HEK293T (cell line): ENCODE measurements around the gene GPR68.

Experiments used
- CTCF ChIA-PET: fragments of 350-600 bp; formaldehyde crosslinking; extraction: SDS; loops from one replicate; lab custom pipeline; 2021; ENCODE audit warnings: antibody characterized with exemption, inconsistent platforms; lab: Yijun Ruan, JAX
- POLR2A ChIA-PET: fragments of 350-600 bp; formaldehyde crosslinking; extraction: SDS; loops from one replicate; lab custom pipeline; 2020; ENCODE audit warnings: antibody characterized with exemption, inconsistent platforms; lab: Yijun Ruan, JAX
- DNase-seq: peaks from one replicate; pipeline ENCODE4 v3.0.0; 2012; ENCODE audit warnings: mixed read lengths; ENCODE audit errors: extremely low spot score
- ARNT ChIP-seq: fragments of 450-650 bp; IDR thresholded peaks from 2 replicates; pipeline ENCODE4 v1.6.1; 2017; ENCODE audit warnings: mild to moderate bottlenecking
- BHLHE40 ChIP-seq: fragments of 450-650 bp; IDR thresholded peaks from 2 replicates; pipeline ENCODE4 v1.6.1; 2016; ENCODE audit warnings: mild to moderate bottlenecking, moderate library complexity, borderline replicate concordance
- CTBP1 ChIP-seq: fragments of 450-650 bp; IDR thresholded peaks from 2 replicates; pipeline ENCODE4 v1.6.1; 2016; ENCODE audit warnings: borderline replicate concordance
- ELF4 ChIP-seq: fragments of 450-650 bp; IDR thresholded peaks from 2 replicates; pipeline ENCODE4 v1.6.1; 2017; ENCODE audit warnings: antibody characterized with exemption
- FOXA1 ChIP-seq: fragments of 450-650 bp; IDR thresholded peaks from 2 replicates; pipeline ENCODE4 v1.6.1; 2016; ENCODE audit warnings: mild to moderate bottlenecking
- FOXK2 ChIP-seq: fragments of 450-650 bp; IDR thresholded peaks from 2 replicates; pipeline ENCODE4 v1.6.1; 2016; ENCODE audit warnings: mild to moderate bottlenecking
- FOXM1 ChIP-seq: fragments of 450-650 bp; IDR thresholded peaks from 2 replicates; pipeline ENCODE4 v1.6.1; 2017; ENCODE audit warnings: mild to moderate bottlenecking, borderline replicate concordance
- HDGF ChIP-seq: fragments of 450-650 bp; IDR thresholded peaks from 2 replicates; pipeline ENCODE4 v1.6.1; 2017; ENCODE audit warnings: antibody characterized with exemption, borderline replicate concordance
- L3MBTL2 ChIP-seq: fragments of 450-650 bp; conservative IDR thresholded peaks from 2 replicates; pipeline ENCODE4 v1.6.1; 2016; ENCODE audit warnings: mild to moderate bottlenecking
- LEF1 ChIP-seq: fragments of 450-650 bp; IDR thresholded peaks from 2 replicates; pipeline ENCODE4 v1.6.1; 2017; ENCODE audit warnings: mild to moderate bottlenecking, borderline replicate concordance
- NFRKB ChIP-seq: fragments of 450-650 bp; IDR thresholded peaks from 2 replicates; pipeline ENCODE4 v1.6.1; 2016; ENCODE audit warnings: mild to moderate bottlenecking, moderate library complexity
- SP1 ChIP-seq: fragments of 450-650 bp; IDR thresholded peaks from 2 replicates; pipeline ENCODE4 v1.6.1; 2017
- SUZ12 ChIP-seq: fragments of 450-650 bp; IDR thresholded peaks from 2 replicates; pipeline ENCODE4 v1.6.1; 2016; ENCODE audit warnings: mild to moderate bottlenecking
- TARDBP ChIP-seq: fragments of 450-650 bp; IDR thresholded peaks from 2 replicates; pipeline ENCODE4 v1.6.1; 2016
- ZNF384 ChIP-seq: fragments of 450-650 bp; IDR thresholded peaks from 2 replicates; pipeline ENCODE4 v1.6.1; 2016
- TF ChIP-seq, protein P1 (sequence below): fragments of 450-650 bp; IDR thresholded peaks from 2 replicates; pipeline ENCODE4 v1.6.1; 2016

Gene GPR68

DNA sequence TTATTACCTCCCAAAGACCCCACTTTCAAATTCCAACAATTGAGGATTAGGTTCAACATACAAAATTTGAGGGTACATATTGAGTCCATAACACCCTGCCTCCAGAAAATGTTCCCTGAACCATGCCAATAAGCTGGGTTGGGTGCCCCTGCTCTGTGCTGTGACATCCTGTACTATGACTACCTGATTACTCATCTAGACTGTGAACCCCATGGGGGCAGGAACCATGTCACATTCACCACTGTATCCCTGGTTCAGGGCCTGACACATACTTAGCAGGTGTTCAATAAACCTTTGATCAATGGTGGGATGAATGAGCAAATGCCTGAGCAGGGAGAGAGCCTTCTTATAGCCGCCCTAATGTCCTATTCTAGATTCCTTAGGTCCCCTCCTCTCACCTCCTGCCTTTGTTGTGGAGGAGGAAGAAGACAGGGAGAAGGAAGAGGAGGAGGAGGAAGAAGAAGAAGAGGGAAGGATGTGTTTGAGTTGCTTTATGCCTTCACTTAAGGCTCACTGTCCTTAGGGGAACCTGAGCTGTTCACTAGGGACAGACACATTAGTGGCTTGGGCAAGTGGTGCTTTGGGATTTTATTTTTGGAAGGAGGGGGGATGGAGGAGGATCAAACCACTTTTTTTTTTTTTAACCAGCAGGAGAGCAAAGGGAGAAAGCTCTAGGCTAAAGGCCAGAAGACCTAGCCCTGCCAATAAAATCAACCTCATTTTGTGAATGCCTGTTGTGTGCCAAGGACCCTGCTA lies 21.3 kb downstream of the GPR68 start:
- no peak for DNase-seq
- CTCF ChIA-PET: no interaction called here
- TF ChIP-seq CTBP1: no peak
- TF ChIP-seq ELF4: no peak
- no peak for TF ChIP-seq BHLHE40
- no peak for TF ChIP-seq FOXK2
- no peak for TF ChIP-seq ZNF384
- no peak for TF ChIP-seq L3MBTL2
- POLR2A ChIA-PET: no interaction called here

DNA sequence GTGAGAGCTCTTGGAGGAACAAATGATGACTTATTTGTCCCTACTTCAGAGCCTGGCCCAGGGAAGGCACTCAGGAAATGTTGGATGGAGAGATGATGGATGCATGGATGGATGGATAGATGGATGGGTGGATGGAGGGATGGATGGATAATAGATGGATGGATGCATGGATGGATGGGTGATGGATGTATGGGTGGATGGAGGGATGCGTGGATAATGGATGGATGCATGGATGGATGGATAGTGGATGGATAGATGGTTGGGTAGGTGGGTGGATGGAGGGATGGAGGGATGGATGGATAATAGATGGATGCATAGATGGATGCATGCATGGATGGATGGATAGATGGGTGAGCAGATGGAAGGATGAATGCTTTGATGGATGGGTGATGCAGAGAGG lies 23.2 kb downstream of the GPR68 start:
- no peak for DNase-seq
- POLR2A ChIA-PET: no interaction called here
- CTCF ChIA-PET: no interaction called here
- TF ChIP-seq NFRKB (no peak), SUZ12 (no peak), ELF4 (no peak), TARDBP (no peak), L3MBTL2 (no peak), FOXA1 (no peak), BHLHE40 (no peak), SP1 (no peak), FOXK2 (no peak)
- TF ChIP-seq, protein P1, sequence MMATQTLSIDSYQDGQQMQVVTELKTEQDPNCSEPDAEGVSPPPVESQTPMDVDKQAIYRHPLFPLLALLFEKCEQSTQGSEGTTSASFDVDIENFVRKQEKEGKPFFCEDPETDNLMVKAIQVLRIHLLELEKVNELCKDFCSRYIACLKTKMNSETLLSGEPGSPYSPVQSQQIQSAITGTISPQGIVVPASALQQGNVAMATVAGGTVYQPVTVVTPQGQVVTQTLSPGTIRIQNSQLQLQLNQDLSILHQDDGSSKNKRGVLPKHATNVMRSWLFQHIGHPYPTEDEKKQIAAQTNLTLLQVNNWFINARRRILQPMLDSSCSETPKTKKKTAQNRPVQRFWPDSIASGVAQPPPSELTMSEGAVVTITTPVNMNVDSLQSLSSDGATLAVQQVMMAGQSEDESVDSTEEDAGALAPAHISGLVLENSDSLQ: no peak

DNA sequence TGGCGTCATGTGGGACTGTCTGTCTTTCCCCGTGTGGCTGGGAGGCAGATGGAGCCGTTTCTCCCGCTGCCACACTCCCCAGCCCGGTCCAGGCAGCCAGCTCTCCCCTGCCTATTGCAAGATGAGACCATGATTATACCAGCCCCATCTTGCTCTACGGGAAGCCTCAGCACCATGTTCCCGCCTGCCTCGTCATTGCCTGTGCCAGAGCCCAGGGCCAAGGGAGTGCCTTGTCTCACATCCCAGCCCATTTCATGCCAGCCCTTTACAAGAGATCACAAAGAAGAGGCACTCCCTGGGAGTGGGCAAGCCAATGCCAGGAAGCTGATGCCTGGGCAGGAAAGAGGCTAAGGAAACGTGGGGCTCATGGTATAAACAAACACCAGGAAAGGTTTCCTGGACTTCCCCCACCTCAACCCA lies 23.9 kb downstream of the GPR68 start:
- POLR2A ChIA-PET: no interaction called here
- CTCF ChIA-PET: no interaction called here
- TF ChIP-seq, protein P1: no peak
- no peak for TF ChIP-seq BHLHE40
- no peak for TF ChIP-seq SUZ12
- no peak for TF ChIP-seq SP1
- no peak for TF ChIP-seq FOXA1
- no peak for TF ChIP-seq ZNF384
- no peak for TF ChIP-seq LEF1
- TF ChIP-seq FOXK2: no peak
- no peak for TF ChIP-seq FOXM1
- TF ChIP-seq ELF4: no peak
- TF ChIP-seq ARNT: no peak
- no peak for TF ChIP-seq NFRKB
- no peak for TF ChIP-seq HDGF
- no peak for TF ChIP-seq TARDBP
- no peak for TF ChIP-seq L3MBTL2
- TF ChIP-seq CTBP1: no peak
- no peak for DNase-seq

DNA sequence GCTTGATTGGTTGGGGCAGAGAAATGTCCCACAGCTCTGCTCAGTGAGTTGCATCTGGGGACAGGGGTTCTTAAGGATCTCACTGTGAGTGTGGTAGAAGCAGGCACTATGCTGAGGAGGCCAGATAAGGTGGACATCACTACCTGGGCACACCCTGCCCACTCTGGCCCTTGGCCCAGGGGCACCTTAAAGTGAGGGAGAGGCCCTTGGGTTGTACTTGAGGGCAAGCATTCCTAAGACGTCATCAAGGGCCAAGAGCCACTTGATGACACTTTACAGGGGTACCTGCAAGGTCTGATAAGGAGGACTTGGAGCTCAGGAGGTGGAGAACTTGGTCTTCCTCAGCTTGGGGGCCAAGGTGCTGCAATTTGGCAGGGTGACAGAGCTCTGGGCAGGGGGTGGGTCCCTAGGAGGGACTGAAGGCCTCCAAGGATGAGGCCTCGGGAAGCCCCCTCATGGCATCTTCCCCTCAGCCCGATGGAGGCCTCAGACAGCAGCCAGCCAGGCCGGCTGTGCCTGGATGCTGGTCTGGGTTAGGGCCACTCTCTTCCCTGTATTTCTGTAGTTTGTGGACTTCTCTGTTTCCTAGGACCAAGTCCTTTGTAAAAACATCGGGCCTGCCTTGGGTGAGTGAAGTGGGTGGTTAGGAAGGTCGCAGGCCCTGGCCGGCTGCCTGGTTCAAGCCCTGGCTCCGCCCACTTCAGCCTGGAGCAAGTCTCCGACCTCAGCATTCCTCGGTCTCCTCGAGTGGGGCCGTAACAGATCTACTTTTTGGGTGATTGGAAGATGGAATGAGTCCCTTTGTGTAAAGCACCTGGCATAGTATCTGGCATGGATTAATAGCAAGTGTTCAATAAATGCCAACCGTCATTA lies 24.8 kb downstream of the GPR68 start:
- ChIA-PET POLR2A (no interaction called here), CTCF (no interaction called here)
- no peak for DNase-seq
- TF ChIP-seq L3MBTL2 (no peak), TARDBP (no peak), SUZ12 (no peak), SP1 (no peak), CTBP1 (no peak), FOXK2 (no peak), FOXM1 (no peak), NFRKB (no peak), FOXA1 (no peak), LEF1 (no peak), ELF4 (no peak), HDGF (no peak), ZNF384 (no peak), BHLHE40 (no peak), ARNT (no peak)
- TF ChIP-seq, protein P1: no peak

DNA sequence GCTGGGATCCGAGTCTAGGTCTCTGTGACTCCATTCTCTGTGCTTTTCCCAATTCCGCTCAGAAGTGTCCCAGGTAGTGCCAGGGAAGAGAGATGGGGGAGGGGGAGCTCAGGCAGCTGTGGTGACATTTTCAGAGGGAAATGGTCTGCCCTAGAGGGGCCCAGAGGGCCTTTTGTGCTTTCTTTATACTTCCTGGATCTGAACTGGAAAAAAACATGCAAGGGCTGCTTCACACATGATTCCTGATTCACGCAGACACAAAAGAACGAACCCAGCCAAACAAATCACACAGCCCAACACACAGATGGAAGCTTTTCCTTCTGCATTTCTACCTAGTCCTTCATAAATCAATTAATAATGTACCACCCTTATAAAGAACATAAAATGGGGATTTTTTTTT lies 26.5 kb downstream of the GPR68 start:
- no peak for TF ChIP-seq FOXK2

DNA sequence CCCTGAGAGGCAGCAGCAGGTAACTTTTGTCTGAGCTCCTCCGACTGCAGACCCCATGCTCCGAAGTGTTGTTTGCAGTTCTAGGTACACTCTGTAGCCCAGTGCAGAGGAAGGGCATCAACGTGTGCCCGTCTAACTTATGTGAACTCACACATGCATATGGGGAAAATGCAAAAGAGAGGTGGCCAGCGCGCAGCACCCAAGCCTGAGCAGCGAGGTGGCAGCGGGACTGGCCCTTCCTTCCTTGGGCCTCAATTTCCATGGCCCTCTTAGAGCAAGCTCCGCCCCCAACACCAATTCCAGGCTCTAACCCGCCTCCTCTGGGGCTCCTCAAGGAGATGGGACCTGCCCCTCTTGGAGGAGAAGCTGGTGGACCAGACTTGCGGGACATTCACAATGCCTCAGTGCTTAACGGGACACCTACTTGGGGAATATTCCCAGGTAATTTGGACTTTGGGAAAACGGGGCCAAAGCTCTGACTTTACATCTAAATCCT lies 27.7 kb downstream of the GPR68 start:
- no peak for DNase-seq
- CTCF ChIA-PET: no interaction called here
- TF ChIP-seq LEF1 (no peak), ELF4 (no peak), NFRKB (no peak), TARDBP (no peak), FOXA1 (no peak), FOXK2 (no peak), BHLHE40 (no peak), SP1 (no peak), ARNT (no peak), ZNF384 (no peak), L3MBTL2 (no peak), CTBP1 (no peak), FOXM1 (no peak)
- TF ChIP-seq, protein P1: no peak
- POLR2A ChIA-PET: no interaction called here

More for the DNA sequence above, 26.5 kb downstream of the GPR68 start:
- ChIA-PET POLR2A (no interaction called here), CTCF (no interaction called here)
- DNase-seq: no peak
